Loucy (cell line): ENCODE data around the gene BPIFB3.

Source experiments
- H2AFZ ChIP-seq: fragments of 200-600 bp; sonication (generic); 2 replicates; pipeline ENCODE4 v1.6.0; 2016; ENCODE audit warnings: antibody characterized with exemption, mild to moderate bottlenecking, low read length, moderate library complexity
- H3F3A ChIP-seq: fragments of 200-600 bp; 2 replicates; pipeline ENCODE4 v1.6.0; 2016; ENCODE audit warnings: antibody characterized with exemption, low read depth, mild to moderate bottlenecking
- H3K27me3 ChIP-seq: fragments of 200-600 bp; sonication (generic); 2 replicates; pipeline ENCODE4 v1.6.1; 2014; ENCODE audit warnings: low read length, mild to moderate bottlenecking; ENCODE audit not compliant: insufficient read depth, poor library complexity, severe bottlenecking
- H3K36me3 ChIP-seq: fragments of 200-600 bp; sonication (generic); 2 replicates; pipeline ENCODE4 v1.6.1; 2016; ENCODE audit warnings: low read length; ENCODE audit not compliant: insufficient read depth
- H3K4me1 ChIP-seq: fragments of 200-600 bp; sonication (generic); 2 replicates; pipeline ENCODE4 v1.5.1; 2014; ENCODE audit warnings: low read length, mild to moderate bottlenecking; ENCODE audit not compliant: insufficient read depth, poor library complexity, severe bottlenecking
- H3K4me2 ChIP-seq: fragments of 200-600 bp; sonication (generic); 2 replicates; pipeline ENCODE4 v1.6.0; 2014; ENCODE audit warnings: antibody characterized with exemption, low read length, low read depth, mild to moderate bottlenecking; ENCODE audit not compliant: poor library complexity, severe bottlenecking
- H3K4me3 ChIP-seq: fragments of 200-600 bp; sonication (generic); 2 replicates; pipeline ENCODE4 v1.5.1; 2014; ENCODE audit warnings: low read length, mild to moderate bottlenecking, mixed read lengths; ENCODE audit not compliant: poor library complexity, severe bottlenecking
- H3K79me2 ChIP-seq: fragments of 200-600 bp; sonication (generic); 2 replicates; pipeline ENCODE4 v1.6.1; 2014; ENCODE audit warnings: low read length; ENCODE audit not compliant: insufficient read depth
- H3K9ac ChIP-seq: fragments of 200-600 bp; sonication (generic); 2 replicates; pipeline ENCODE4 v1.6.0; 2014; ENCODE audit warnings: mild to moderate bottlenecking, low read depth, low read length, moderate library complexity; ENCODE audit not compliant: poor library complexity, severe bottlenecking
- H3K9me2 ChIP-seq: fragments of 200-600 bp; sonication (generic); replicated peaks from 2 replicates; pipeline ENCODE4 v1.6.1; 2016; ENCODE audit warnings: low read depth, low read length, mixed read lengths
- H3K9me3 ChIP-seq: fragments of 200-600 bp; sonication (generic); 2 replicates; pipeline ENCODE4 v1.6.1; 2014; ENCODE audit warnings: mild to moderate bottlenecking, antibody characterized with exemption, low read length, low read depth; ENCODE audit not compliant: insufficient read depth
- H4K20me1 ChIP-seq: fragments of 200-600 bp; sonication (generic); 2 replicates; pipeline ENCODE4 v1.6.0; 2014; ENCODE audit warnings: antibody characterized with exemption, low read length, mild to moderate bottlenecking; ENCODE audit not compliant: insufficient read depth, poor library complexity, severe bottlenecking
- EZH2phosphoT487 ChIP-seq: fragments of 200-600 bp; IDR thresholded peaks from 2 replicates; pipeline ENCODE4 v1.6.1; 2018; ENCODE audit warnings: antibody characterized with exemption, mild to moderate bottlenecking, moderate library complexity, borderline replicate concordance
- TF ChIP-seq, protein P1 (sequence below): fragments of 200-600 bp; sonication (generic); conservative IDR thresholded peaks from 2 replicates; pipeline ENCODE4 v1.5.1; 2014; ENCODE audit warnings: mild to moderate bottlenecking, antibody characterized with exemption, low read length

Gene BPIFB3

DNA sequence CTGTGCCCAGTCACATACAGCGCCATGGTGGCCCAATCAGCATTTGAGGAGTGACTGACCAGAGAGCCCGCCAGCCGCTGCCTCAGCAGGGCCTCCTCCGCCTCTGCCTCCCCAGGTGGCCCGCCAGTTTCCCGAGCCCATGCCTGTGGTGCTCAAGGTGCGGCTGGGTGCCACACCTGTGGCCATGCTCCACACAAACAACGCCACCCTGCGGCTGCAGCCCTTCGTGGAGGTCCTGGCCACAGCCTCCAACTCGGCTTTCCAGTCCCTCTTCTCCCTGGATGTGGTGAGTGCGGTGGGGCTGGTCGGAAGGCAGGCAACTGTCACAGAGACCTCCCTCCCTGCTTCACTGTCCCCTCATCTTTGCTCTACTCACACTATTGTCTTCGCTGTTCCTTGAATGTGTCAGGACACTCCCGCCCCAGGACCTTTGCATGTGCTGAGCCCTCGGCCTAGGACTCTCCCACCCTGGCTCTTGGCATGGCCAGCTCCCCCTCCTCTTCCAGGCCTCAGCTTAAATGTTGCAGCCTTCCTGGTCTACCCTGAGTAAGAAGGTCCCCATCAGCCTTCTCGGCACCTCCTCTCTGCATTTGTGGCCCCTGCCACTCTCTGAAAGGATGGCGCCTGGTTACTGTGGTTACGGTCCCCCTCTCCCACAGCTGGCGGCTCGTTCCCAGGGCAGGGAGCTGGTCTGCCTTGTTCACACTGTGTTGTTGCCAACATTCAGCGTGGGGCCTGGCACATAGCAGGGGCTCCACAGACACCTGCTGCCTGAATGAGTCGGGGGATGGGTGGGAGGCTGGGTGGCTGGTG, 34.0 kb upstream of the BPIFB3 start:
- Histone ChIP-seq H3K36me3 (no peaks in the 10 kb centered on the region), H3F3A (no peaks in the 10 kb centered on the region), H3K9ac (no peak overlapping the region), H2AFZ (no peak overlapping the region), H3K9me2 (no peaks in the 10 kb centered on the region), H3K4me3 (no peak overlapping the region), H3K4me1 (peaks cover 14% of the 10 kb centered on the region), H4K20me1 (no peaks in the 10 kb centered on the region), H3K27me3 (no peaks in the 10 kb centered on the region), H3K9me3 (no peaks in the 10 kb centered on the region), H3K79me2 (no peaks in the 10 kb centered on the region), H3K4me2 (no peak overlapping the region)
- TF ChIP-seq EZH2phosphoT487: no peak
- TF ChIP-seq, protein P1, sequence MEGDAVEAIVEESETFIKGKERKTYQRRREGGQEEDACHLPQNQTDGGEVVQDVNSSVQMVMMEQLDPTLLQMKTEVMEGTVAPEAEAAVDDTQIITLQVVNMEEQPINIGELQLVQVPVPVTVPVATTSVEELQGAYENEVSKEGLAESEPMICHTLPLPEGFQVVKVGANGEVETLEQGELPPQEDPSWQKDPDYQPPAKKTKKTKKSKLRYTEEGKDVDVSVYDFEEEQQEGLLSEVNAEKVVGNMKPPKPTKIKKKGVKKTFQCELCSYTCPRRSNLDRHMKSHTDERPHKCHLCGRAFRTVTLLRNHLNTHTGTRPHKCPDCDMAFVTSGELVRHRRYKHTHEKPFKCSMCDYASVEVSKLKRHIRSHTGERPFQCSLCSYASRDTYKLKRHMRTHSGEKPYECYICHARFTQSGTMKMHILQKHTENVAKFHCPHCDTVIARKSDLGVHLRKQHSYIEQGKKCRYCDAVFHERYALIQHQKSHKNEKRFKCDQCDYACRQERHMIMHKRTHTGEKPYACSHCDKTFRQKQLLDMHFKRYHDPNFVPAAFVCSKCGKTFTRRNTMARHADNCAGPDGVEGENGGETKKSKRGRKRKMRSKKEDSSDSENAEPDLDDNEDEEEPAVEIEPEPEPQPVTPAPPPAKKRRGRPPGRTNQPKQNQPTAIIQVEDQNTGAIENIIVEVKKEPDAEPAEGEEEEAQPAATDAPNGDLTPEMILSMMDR: no peak

DNA sequence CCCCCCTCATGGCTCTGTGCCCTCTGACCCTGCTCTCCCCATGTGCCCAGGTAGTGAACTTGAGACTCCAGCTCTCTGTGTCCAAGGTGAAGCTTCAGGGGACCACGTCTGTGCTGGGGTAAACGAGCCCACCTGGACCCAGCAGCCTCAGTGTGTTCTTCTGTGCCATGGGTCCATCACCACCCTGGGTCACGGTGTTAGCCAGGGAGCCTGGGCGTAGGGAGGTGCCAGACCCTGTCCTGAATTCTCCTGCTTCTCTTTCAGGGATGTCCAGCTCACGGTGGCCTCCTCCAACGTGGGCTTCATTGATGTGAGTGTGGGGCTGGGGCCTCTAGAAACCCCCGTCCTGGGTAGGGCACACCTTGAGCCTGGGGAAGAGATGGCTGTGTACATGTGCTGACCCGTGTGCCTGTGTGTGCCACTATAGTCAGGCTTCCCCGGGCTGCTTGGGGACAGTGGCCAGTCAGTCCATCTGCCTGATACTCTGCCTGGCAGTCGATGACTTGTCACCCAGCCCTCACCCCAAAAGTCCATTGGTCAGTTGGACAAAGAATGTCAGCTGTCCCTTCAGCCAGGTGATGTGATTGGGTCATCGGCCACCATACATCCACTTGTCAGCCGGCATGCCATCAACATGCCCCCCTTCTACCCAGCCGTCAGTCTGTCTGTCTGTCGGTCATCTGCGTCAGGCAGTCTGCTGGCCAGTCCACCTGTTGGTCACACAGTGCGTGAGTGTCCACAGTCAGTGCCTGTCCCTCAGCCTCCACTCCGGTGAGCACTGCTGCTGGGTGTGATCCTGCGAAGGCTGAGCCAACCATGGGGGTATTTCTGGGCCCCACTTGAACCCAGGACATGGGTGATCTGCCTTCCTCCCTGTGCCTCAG, 33.2 kb upstream of the BPIFB3 start:
- H2AFZ ChIP-seq: no peak overlapping the region
- H3K79me2 ChIP-seq: no peaks in the 10 kb centered on the region
- H3K27me3 ChIP-seq: no peaks in the 10 kb centered on the region
- H4K20me1 ChIP-seq: no peaks in the 10 kb centered on the region
- H3K9me2 ChIP-seq: no peaks in the 10 kb centered on the region
- H3K9me3 ChIP-seq: no peaks in the 10 kb centered on the region
- TF ChIP-seq EZH2phosphoT487: no peak
- TF ChIP-seq, protein P1: no peak
- H3K4me2 ChIP-seq: no peak overlapping the region
- H3K9ac ChIP-seq: no peak overlapping the region
- peaks cover 15% of the 10 kb centered on the region for H3K4me1 ChIP-seq
- no peaks in the 10 kb centered on the region for H3F3A ChIP-seq
- H3K36me3 ChIP-seq: no peaks in the 10 kb centered on the region
- no peak overlapping the region for H3K4me3 ChIP-seq

DNA sequence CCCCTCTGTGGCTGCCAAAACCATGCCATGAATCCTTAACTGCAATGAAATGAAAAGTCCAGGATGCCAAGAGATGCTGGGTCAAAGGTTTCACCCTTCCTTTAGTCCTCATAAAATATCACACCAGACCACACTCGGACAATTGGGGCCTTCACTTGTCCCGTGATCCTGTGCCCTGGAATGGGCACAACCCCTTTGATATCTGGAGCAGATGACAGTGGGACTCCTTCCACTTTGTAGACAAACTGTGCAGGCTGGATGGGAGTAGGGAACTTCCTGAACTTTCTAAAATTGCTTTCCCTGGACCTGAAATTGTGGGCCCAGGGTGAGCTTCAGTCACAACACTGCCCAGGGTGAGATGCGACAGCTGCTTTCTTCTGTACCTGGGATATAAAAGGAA, 31.8 kb upstream of the BPIFB3 start:
- no peaks in the 10 kb centered on the region for H3K27me3 ChIP-seq
- H3K9ac ChIP-seq: no peak overlapping the region
- no peak overlapping the region for H3K4me2 ChIP-seq

More for the DNA sequence above, 31.8 kb upstream of the BPIFB3 start:
- no peaks in the 10 kb centered on the region for H3K9me2 ChIP-seq
- no peak overlapping the region for H3K4me3 ChIP-seq
- no peak overlapping the region for H2AFZ ChIP-seq
- no peaks in the 10 kb centered on the region for H3K36me3 ChIP-seq
- no peaks in the 10 kb centered on the region for H3F3A ChIP-seq
- H3K9me3 ChIP-seq: no peaks in the 10 kb centered on the region
- no peaks in the 10 kb centered on the region for H4K20me1 ChIP-seq
- TF ChIP-seq, protein P1: no peak
- TF ChIP-seq EZH2phosphoT487: no peak
- H3K4me1 ChIP-seq: peaks cover 15% of the 10 kb centered on the region
- H3K79me2 ChIP-seq: no peaks in the 10 kb centered on the region
